Stimulated activated CD8-positive, alpha-beta memory T cell treated with anti-CD3 and anti-CD28 coated beads, Interleukin-12 subunit alpha, Interleukin-12 subunit beta, amount 100 ng/mL, for 24 hours (primary cell): ENCODE data around the gene GRIA1.

Source experiments
- DNase-seq: peaks from one replicate; pipeline ENCODE4 v3.0.0-alpha.2; 2020; ENCODE audit errors: extremely low read depth

GRIA1 gene

DNA sequence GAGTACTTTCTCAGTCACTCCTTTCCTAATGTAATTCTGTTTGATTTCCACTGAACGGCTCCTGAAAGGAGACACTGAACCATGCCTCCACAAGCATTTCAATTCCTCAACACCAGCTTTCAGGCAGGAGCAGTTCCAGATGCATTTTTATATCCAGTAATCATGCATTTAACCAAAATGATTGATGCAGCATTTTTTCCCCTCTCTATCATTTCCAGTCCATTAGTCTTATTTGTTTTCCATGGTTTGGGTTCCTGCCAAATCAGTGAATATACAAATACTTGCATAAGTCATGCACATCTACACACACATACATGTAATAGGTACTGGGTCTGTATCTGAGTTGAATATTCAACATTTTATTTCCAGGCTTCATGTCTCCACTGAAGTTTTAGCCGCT, 122.7 kb downstream of the GRIA1 start:
- no peak for DNase-seq

DNA sequence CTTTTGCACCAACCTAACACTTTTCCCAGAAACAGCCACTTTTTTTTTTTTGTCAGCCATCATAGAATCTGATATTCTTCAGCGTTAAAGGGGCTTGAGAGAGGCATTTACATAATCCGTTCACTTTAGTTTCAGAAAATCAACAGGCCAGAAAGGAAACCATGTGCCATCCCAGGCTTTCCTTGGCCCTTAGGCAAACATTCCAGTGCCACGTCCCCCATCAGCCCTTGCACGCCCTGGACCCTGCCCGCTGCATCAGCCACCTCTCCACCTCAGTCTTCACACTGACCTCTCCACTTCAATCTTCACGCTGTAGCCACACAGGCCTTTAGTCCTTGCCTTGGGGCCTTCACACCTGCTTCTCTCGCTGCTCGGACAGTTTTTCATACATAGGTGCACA, 123.2 kb downstream of the GRIA1 start:
- no peak for DNase-seq

DNA sequence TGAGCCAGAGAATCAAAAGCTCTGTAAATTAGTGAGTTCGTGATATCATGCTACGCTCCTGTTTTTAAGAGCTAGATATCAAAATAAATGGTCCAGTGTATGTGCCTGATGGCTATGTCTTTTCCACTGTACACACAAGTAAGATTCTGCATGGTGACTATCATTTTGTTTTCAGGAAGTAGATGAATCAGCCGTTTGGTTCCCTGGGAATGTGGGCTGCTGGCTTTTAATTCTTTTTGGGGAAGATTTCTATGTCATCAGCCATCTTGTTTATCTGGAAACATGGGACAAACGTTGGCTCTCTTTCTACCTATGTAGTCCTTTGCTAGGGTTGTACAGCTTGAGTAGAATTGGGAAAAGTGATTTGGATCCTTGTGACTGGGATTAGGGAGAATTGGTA, 126.7 kb downstream of the GRIA1 start:
- DNase-seq, result no peak

DNA sequence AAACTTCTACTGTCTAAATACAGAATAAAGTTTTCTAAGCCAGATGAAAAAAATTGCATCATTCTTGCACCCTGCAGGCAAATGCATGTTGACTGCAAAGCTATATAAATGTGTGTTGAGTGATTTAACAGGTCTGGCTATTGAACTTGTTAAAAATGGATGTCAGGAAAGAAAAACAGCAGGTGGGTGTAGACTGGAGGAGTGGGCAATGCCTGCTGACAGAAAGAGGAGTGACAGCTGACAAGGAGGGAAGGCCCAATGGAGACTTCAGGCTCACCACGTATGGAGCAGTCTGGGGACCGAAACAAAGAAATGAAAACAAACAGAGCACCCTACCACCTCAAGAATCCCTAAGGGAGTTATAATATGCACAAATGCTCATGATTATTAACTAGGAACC, 127.8 kb downstream of the GRIA1 start:
- DNase-seq, result no peak

DNA sequence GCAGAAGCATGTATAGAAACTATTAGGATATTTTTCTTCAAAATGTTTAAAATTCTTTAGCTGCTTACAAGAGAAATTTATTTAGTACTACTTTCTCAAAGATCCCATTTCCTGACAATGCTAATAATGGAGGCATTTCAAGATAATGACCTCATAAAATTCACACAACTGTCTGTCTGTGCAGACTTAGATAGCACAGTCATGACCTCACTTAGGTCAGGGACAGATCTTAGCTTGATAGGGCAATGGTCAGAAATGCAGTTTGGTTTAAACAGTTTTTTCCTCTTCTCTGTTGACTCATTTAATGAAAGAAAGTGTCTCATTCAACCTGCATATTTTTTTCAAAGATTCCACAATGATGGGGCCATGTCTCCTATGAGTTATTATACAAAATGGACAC, 128.4 kb downstream of the GRIA1 start:
- DNase-seq, result no peak

DNA sequence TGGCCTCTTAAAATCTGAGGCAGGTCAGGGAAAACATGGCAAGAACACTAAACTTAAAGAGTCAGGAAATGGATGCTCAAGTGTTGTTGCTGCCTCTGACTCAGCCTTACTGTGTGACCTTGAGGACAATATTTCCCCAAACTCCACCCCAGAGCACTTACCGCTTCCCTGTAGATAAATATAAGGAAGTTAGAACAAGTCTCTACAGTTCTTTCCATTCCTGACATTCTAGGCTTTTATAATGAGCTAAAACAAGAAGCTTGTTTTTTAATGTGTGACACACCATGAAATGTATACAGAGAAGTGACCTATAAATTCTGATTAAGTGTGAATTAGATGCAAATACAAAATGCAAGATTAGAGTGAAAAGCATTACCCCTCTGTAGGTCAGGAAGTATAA, 129.3 kb downstream of the GRIA1 start:
- no peak for DNase-seq

DNA sequence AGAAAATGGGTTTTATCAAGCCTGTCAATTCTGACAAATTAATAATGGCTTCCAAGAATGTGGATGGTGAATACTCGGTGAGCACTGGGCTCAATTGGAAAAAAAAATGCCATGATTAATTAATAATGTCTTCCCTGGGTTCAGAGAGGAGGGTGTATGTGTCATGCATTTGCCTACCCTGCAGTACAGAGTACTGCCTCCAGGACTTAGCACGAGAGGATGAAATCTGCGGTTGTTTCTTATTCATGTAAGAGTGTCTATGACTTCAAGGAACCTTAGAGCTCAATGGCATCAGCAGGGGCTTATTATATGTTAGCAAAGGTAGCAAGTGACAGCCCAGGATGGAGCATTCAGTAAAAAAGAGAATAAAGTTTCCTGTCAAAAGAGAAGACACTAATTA, 132.7 kb downstream of the GRIA1 start:
- DNase-seq, result no peak

DNA sequence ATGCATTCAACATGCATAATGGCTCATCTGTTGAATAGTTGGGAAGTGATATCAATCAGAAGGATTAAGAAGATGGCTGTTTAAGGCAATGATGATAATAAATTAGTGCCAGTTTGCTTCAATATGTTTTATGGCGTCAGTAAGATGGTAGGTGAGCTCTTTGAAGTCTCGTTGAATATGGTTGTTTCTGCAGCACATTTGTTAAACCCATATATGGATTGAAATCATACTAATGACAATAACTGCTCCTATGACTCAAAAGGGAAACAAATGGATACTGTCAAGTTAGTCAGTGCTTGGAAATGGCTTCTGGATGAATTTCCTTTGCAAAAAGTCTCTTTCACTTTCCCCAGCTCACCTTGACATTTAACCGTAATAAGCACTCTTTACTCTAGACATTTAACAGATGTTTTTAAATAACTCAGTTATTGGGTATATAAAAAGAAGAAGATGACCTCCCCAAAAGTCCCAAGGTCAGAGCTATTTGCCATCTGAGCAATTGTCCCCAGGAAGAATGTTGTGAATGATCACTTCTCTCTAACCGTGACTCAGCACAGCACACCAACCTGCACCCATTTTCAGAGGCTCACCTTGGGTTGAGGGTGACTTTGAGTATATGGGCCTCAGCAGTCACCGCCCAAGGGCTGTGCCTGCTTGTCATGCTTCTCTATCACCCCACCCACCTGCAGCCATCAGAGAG, 133.4 kb downstream of the GRIA1 start:
- no peak for DNase-seq

DNA sequence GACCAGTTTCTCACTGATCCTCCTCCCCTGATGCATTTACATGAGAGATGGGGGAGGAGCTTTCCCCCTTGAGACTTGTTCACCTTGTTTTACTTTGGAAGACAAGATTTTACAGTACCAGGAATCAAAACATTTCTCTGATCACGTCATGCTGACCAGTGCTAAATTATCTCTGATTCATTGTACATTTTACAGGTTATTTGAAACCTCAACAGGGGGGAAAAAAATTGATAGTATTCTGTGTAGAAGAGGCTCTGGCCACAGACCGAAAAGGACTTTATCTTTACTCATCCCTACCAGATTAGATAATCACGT, 133.9 kb downstream of the GRIA1 start:
- DNase-seq, result no peak

DNA sequence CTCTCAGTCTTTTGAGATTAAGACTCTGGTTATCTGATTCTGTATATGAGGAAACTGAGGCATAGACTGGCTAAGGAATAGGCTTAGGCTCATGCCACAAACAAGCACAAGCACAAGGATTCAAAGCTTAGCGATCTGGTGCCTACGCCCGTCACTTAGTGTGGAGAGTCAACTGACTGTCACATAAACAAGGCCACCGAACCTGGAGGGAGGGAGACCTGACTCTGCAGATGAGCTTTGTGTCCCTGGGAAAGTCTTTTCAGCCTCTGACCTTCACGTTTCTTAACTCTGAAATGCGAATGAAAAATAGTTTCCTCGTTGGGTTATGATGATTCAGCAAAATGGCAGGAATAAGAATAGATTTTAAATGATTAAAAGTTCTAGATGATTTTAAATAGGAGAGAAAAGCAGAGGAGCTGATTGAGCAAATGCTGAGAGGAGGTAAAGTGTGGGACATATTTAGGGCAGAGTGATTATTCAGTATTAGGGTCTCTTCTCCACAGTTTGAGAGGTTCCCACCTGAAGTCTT, 135.4 kb downstream of the GRIA1 start:
- DNase-seq, result no peak

DNA sequence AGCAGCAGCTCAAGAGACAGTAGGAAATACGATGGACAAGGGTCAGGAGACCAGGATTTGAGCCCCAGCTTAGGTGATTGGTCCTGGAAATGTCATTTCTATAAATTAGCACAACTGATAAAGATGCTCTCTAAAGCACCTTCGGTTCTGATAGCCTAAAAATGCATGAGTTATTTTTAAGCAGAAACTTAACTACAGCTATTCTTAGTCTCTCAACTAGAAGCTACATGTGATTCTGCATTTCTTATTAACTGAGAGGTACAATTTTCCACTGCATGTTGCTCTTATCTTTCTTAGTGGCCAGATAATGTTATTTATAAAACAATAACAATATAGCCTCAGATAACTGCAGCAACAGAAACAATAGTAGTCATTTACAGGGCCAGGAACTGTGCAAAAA, 136.4 kb downstream of the GRIA1 start:
- DNase-seq, result no peak

DNA sequence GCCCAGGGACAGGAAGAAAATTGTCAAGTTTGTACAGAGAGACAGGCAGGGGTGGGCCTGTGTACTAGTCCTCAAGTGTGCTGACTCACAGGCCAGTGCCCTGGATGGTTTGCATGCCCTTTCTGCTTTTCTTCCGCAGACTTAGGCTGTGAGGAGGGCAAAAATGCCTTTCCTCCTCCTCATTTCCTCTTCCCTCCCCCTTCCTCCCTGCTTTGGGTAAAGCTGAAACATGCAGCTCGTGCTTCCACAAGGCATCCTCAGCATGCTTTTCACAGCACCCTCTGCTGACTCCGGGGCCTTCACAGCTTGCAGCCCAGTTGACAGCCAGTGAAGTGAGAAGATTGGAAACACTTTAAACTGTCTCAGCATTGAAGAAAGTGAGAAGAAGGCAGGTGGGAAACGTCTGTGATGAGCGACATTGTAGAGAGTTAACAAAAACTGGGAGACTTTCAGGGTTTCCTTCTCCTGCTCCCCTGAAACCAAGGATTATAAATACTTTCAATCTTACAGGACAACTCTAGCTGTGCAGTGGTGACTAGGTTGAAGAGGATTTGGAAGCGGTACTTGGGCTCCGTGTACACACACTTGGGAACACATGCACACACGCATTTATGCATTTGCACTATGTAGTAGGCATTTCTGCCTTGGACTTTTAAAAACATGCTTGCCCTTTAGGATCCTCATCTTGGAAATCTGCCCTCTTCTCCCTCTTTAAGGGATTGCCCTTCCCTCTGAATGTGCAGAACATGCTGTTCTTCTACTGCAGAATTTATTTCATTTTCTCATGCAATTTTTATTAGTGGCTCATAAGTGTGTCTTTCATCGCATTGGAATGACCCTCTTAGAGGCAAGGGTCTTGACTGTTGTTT, 138.8 kb downstream of the GRIA1 start:
- DNase-seq, result no peak

DNA sequence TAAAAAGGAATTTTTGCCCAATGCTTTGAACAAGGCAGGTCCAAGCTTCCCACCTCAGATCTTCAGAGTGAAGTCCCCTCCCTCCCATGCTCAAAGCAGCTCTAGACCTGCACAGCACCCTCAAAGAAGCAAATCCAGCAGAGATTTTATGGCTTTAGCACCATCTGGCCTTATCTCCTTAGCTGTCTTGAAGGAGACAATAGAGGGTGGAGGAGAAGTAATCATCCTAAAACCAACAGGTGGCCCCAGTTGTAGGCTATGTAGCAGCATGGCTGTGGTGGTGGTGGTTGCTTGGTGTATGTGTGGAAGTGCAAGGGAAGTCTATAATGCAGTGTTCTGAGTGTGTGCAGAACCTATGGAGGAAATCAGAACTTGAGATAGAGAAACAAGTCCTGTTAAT, 140.1 kb downstream of the GRIA1 start:
- no peak for DNase-seq

DNA sequence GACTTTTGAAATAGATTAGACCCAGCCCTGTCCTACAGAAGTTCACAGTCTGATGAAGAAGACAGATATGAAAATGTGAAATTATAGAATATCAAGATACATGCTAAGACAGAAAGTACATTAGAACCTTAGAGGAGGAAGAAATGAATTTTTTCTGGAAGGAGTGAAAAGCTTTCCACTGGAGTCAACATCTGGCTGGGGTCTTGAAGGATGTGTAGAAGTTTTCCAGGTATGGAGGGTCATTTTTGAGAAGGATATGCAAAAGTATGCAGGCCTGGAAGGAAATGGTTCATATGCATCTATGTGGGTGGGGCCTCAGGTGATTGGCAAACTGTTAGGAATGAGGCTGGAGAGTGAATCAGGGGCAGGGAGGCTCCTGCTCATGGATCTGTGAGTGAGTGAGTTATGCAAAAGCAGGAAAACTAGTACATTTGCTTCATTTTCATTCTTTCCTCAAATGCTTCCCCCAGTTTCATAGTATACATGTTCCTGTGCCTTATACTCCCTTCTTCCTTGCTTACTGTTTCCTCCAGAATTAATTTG, 142.3 kb downstream of the GRIA1 start:
- DNase-seq, result no peak

DNA sequence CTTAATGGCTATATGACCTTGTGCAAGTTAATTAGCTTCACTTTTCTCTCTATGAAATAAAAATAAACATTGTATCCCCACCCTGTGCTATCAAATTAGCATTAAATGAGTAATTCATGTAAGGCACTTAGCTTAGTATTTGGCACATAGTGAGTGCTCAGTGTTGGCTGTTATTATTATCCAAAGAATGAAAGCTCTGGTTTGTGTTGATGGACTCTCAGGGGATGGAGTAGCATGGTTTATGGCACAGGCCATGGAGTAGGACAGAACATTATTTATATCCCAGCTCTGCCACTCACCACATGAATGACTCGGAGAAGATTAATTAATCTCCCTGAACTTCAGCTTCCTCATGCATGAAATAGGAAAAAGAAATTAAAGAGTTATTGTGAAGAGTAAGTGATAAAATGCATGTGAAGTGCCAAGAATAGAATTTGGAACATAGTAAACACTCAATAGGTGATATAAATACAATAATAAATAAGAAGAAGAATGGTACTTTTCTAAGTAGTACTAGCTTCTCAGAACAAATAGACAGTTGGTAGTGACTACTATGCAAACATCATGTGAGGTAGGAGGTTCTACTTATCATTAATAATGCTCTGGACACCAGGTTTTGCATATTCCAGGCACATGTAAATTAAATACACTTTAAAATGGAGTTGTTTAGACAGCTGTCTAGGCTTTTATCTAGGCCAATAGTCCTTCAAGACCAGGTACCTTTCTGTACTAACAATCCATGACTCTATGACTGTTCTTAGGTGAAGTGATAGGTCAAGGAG, 146.4 kb downstream of the GRIA1 start:
- no peak for DNase-seq

DNA sequence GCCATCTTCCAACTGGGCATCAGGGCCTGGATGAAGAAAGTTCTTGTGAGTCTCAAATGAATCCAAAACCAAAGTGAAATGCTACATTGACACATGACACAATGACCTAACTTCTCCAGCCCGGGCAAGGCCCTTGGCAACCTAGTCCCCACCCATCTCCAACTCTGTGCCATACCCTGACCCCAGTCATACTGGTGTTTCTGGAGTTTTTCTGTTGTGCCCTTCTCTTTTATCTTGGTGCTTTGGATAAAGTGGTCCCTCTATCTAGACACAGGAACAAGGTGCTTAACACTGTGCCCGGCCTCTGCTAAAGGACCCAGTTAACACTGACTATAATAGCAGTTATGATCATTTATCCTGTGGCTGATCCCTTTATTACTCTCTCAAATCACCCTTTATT, 149.8 kb downstream of the GRIA1 start:
- no peak for DNase-seq

DNA sequence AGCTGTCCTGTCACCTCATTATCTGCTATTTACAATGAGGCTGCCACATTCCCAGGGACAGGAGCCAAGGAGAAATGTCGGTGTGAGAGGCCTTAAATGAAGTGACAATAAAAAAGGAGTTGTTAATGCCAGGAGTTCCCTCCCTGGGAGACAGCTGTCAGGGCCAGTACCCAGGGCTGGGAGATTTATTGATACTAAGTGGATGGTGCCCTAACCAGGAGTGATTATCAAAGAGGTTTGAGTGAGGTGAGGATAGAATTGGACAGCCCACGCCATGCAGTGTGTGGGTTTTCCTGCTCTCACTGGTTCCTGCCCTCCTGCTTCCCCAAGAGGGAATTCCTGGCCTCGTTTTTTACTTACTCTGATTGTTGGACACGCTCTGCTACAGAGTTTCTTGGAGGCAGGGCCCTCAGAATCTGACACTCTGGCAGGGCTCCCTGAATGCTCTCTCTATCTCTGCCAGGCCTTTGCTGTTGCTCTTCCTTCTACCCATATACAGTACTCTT, 150.8 kb downstream of the GRIA1 start:
- no peak for DNase-seq

DNA sequence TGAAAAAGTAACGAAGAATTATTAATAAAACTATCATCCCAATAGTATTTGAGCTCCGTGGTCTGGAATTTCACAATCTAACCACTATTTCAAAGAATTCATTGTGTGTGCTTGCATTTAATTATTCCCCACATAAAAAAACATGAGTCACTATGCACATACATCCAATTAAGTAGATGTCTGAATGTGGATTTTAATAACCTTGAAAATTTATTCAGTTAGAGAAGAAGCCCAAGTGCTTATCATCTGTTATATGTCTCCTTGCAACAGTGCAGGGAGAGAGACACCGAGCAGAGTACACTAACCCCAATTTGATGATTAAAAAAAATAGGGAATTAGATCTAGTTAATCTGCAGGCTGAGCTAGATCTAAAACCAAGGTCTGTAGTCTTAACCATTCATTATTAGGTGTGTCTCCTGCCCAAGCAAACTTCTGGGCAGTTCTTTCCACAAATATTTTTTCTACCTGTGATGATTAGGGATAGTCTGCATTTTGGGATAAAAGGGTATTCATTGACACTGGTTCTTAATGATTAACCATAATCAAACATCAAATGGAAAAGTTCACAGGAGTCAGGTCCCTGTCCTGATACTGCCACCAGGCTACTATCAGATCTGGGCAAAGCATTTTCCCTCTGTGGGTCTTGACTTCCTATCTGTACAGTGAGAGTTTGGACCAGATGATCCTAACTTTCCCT, 164.2 kb downstream of the GRIA1 start:
- DNase-seq, result no peak

DNA sequence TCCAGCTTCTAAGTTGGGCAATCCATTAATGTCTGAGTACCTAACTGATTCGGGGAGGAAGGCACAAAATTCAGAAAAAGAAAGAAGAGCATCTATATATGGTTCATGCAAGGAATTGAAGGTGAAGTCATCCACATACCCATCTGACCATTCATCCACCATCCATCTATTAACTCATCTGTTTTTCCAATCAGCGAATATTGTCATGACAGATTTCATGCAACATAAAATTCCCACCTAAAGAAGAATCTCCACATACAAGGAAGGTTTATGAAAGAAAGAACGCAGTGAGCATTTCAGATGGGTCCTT, 164.7 kb downstream of the GRIA1 start:
- no peak for DNase-seq

DNA sequence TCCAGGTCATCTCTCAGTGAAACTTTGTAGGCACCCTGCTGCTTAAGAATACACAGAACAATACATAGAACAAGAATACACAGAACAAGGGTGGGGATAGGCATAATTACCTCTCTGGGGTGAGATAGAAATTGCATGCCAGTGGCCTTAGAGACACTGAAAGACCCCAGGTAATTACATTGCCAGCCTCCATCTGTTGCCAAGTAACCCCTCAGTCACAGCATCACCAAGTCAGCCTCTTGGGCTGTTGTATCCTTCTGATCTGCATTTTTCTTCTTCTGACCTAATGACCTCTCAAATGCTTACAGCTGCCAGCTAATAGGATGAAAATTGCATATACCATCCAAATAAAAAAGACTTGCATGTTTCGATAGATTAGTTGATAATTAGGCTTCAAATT, 167.7 kb downstream of the GRIA1 start:
- no peak for DNase-seq

DNA sequence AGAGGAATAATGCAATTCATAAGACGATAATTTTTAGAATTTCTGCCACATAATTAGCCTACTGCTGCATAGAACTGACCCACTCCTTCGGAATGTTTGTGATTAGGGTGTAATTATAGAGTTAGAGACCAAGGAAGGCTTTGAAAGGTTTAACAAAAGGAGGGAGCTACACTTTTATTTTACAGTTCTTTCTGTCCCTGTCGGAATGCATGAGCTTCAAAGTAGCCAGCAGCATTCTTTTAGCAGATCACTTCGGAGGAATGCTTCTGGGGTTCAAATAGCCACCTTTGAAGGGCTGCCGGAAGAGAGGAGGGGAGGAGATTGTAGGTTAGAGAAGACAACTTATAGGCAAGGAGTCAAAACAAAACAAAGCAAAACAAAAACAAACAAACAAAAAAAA, 168.1 kb downstream of the GRIA1 start:
- DNase-seq, result no peak
